GF-D8 (cell line): Measurements from ENCODE around the gene KIF1B.

Experiments
- DNase-seq: peaks from one replicate; lab custom pipeline; 2025; lab: John Stamatoyannopoulos, UW

KIF1B gene

GRCh38 chr1:10328180-10328963 lies 118.0 kb downstream of the KIF1B start:
- no peak for DNase-seq

- no peak for DNase-seq
Observed at GRCh38 chr1:10337436-10337835, 127.1 kb downstream of the KIF1B start.

- no peak for DNase-seq
Observed at GRCh38 chr1:10338047-10338446, 127.7 kb downstream of the KIF1B start.

GRCh38 chr1:10338611-10339010 lies 128.2 kb downstream of the KIF1B start:
- DNase-seq, result no peak

GRCh38 chr1:10339036-10339567 lies 128.7 kb downstream of the KIF1B start:
- no peak for DNase-seq

GRCh38 chr1:10339815-10340214 lies 129.4 kb downstream of the KIF1B start:
- no peak for DNase-seq

GRCh38 chr1:10340930-10341590 lies 130.7 kb downstream of the KIF1B start:
- no peak for DNase-seq

- DNase-seq, result no peak
Observed at GRCh38 chr1:10347109-10347508, 136.7 kb downstream of the KIF1B start.

GRCh38 chr1:10353282-10353681 lies 142.9 kb downstream of the KIF1B start:
- no peak for DNase-seq

GRCh38 chr1:10353693-10354092 lies 143.3 kb downstream of the KIF1B start:
- no peak for DNase-seq

- no peak for DNase-seq
Observed at GRCh38 chr1:10360045-10360444, 149.7 kb downstream of the KIF1B start.

- DNase-seq, result no peak
Observed at GRCh38 chr1:10361515-10361914, 151.1 kb downstream of the KIF1B start.

GRCh38 chr1:10368194-10368593 lies 157.8 kb downstream of the KIF1B start:
- no peak for DNase-seq

- no peak for DNase-seq
Observed at GRCh38 chr1:10374442-10374860, 164.1 kb downstream of the KIF1B start.

- peak; percentile 68 for DNase-seq
Observed at GRCh38 chr1:10377365-10378029, 167.1 kb downstream of the KIF1B start.

GRCh38 chr1:10378081-10378841 lies 167.9 kb downstream of the KIF1B start:
- DNase-seq, result peak; percentile 91

- no peak for DNase-seq
Observed at GRCh38 chr1:10379101-10379620, 168.8 kb downstream of the KIF1B start.

GRCh38 chr1:10379676-10380075 lies 169.3 kb downstream of the KIF1B start:
- no peak for DNase-seq

- no peak for DNase-seq
Observed at GRCh38 chr1:10380594-10381275, 170.4 kb downstream of the KIF1B start.

- DNase-seq, result no peak
Observed at GRCh38 chr1:10383630-10384029, 173.3 kb downstream of the KIF1B start.

GRCh38 chr1:10384219-10384618 lies 173.8 kb downstream of the KIF1B start:
- no peak for DNase-seq
